Measurements from ENCODE around the gene OR8B12.

OR8B12 gene

GRCh38 chr11:124543554-124543953 is at the start of gene OR8B12:
TSS of gene OR8B12 (minus strand) at chr11:124543654. CDS start at chr11:124543654, 0 bp downstream.
- no peak for DNase-seq

GRCh38 chr11:124592627-124593026 is 49.2 kb upstream of the OR8B12 start:
- no peak for DNase-seq

GRCh38 chr11:124591430-124591829 is 48.0 kb upstream of the OR8B12 start:
- no peak for DNase-seq

GRCh38 chr11:124586238-124586860 is 42.9 kb upstream of the OR8B12 start:
- no peak for DNase-seq

- DNase-seq: no peak
Observed at GRCh38 chr11:124584681-124585372, 41.4 kb upstream of the OR8B12 start.

GRCh38 chr11:124583781-124584180 is 40.3 kb upstream of the OR8B12 start:
- no peak for DNase-seq

GRCh38 chr11:124582565-124582964 is 39.1 kb upstream of the OR8B12 start:
- DNase-seq: no peak

- DNase-seq: no peak
Observed at GRCh38 chr11:124581817-124582216, 38.4 kb upstream of the OR8B12 start.

GRCh38 chr11:124578761-124579160 is 35.3 kb upstream of the OR8B12 start:
- DNase-seq: no peak

- no peak for DNase-seq
Observed at GRCh38 chr11:124577716-124578427, 34.4 kb upstream of the OR8B12 start.

GRCh38 chr11:124570160-124570559 is 26.7 kb upstream of the OR8B12 start:
- no peak for DNase-seq

GRCh38 chr11:124569697-124570096 is 26.2 kb upstream of the OR8B12 start, which contains the start of gene OR8A1:
TSS of gene OR8A1 (plus strand) at chr11:124569997. CDS start at chr11:124570120, 123 bp downstream.
- DNase-seq: no peak

GRCh38 chr11:124556828-124557227 is 13.4 kb upstream of the OR8B12 start:
- no peak for DNase-seq

- no peak for DNase-seq
Observed at GRCh38 chr11:124551987-124552386, 8.5 kb upstream of the OR8B12 start.

GRCh38 chr11:124551189-124551588 is 7.7 kb upstream of the OR8B12 start:
- no peak for DNase-seq

GRCh38 chr11:124543145-124543544 is 309 bp downstream of the OR8B12 start:
- no peak for DNase-seq

- no peak for DNase-seq
Observed at GRCh38 chr11:124541204-124541603, 2.2 kb downstream of the OR8B12 start.

GRCh38 chr11:124538019-124538418 is 5.4 kb downstream of the OR8B12 start:
- no peak for DNase-seq

GRCh38 chr11:124536520-124536919 is 6.9 kb downstream of the OR8B12 start:
- no peak for DNase-seq

- no peak for DNase-seq
Observed at GRCh38 chr11:124535552-124536232, 7.8 kb downstream of the OR8B12 start.

- DNase-seq: no peak
Observed at GRCh38 chr11:124534051-124534450, 9.4 kb downstream of the OR8B12 start.

- DNase-seq: no peak
Observed at GRCh38 chr11:124533626-124534025, 9.8 kb downstream of the OR8B12 start.

GRCh38 chr11:124520550-124520854 is 23.0 kb downstream of the OR8B12 start:
- no peak for DNase-seq
